OCI-LY3 (cell line): ENCODE results near the gene CENPT.

Source experiments
- EZH2phosphoT487 ChIP-seq: fragments of 200-600 bp; shearing (Covaris generic); IDR thresholded peaks from 2 replicates; pipeline ENCODE4 v1.6.1; 2018; ENCODE audit warnings: antibody characterized with exemption, mixed run types, low read depth
- TF ChIP-seq, protein P1 (sequence below): fragments of 200-600, 300-600 bp; sonication (generic); IDR thresholded peaks from 2 replicates; pipeline ENCODE4 v1.5.1; 2014; ENCODE audit warnings: antibody characterized with exemption, low read length, low read depth

DNA sequence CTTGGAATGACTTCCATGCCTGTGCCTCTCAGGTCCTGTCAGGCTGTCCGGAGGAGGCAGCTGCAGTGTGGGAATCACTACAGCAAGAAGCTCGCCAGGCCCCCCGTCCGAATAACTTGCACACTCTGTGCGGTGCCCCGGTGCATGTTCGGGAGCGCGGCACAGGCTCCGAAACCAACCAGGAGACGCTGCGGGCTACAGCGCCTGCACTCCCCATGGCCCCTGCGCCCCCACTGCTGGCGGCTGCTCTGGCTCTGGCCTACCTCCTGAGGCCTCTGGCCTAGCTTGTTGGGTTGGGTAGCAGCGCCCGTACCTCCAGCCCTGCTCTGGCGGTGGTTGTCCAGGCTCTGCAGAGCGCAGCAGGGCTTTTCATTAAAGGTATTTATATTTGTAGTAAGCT lies 38.5 kb upstream of the CENPT start:
- TF ChIP-seq, protein P1, sequence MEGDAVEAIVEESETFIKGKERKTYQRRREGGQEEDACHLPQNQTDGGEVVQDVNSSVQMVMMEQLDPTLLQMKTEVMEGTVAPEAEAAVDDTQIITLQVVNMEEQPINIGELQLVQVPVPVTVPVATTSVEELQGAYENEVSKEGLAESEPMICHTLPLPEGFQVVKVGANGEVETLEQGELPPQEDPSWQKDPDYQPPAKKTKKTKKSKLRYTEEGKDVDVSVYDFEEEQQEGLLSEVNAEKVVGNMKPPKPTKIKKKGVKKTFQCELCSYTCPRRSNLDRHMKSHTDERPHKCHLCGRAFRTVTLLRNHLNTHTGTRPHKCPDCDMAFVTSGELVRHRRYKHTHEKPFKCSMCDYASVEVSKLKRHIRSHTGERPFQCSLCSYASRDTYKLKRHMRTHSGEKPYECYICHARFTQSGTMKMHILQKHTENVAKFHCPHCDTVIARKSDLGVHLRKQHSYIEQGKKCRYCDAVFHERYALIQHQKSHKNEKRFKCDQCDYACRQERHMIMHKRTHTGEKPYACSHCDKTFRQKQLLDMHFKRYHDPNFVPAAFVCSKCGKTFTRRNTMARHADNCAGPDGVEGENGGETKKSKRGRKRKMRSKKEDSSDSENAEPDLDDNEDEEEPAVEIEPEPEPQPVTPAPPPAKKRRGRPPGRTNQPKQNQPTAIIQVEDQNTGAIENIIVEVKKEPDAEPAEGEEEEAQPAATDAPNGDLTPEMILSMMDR: no peak
- TF ChIP-seq EZH2phosphoT487: no peak
